GM20431 (cell line): Measurements from ENCODE around the gene RBMS1.

ENCODE experiments used
- in situ Hi-C: fragments of 300-500 bp; cut with MseI, MboI; formaldehyde crosslinking; loops from one replicate; pipeline ENCODE4 v1.15.0; 2020; ENCODE audit warnings: low sequenced_read_pairs; ENCODE audit not compliant: unreplicated experiment

Gene RBMS1

DNA sequence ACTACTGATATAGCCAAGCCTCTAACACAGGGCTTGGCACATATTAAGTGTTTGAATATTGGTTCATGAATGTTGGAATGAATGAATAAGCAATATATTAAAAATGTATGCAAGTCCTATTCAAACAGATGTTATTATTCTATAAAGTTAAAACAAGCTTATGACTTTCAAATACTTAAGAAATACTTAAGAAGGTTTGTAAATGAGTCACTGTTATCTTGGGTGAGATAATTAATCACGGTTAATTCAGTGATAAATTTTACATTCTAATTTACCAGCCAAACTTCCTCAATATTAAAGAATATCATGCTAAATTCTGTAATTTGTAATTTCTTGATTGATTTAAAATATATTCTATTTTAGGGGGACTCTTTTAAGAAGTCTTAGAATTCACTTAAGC lies 74.8 kb downstream of the RBMS1 start:
- in situ Hi-C loops: no loop called here

DNA sequence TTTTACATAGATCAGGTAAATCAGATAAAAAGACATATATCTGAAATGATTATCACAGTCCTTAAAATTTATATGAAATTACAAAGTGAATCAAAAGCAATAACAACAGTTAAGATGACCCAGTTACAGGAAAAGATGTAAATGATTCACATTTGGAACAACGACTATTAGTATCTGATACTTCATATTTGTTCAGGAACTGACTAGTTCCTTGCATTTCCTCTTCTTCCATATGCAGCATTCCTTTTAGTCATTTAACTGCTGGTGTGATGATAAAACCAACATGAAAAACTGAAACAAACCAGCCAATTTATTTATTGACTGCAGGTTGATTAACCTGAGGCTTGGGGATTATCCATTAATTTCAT lies 75.2 kb downstream of the RBMS1 start:
- in situ Hi-C loops: no loop called here

DNA sequence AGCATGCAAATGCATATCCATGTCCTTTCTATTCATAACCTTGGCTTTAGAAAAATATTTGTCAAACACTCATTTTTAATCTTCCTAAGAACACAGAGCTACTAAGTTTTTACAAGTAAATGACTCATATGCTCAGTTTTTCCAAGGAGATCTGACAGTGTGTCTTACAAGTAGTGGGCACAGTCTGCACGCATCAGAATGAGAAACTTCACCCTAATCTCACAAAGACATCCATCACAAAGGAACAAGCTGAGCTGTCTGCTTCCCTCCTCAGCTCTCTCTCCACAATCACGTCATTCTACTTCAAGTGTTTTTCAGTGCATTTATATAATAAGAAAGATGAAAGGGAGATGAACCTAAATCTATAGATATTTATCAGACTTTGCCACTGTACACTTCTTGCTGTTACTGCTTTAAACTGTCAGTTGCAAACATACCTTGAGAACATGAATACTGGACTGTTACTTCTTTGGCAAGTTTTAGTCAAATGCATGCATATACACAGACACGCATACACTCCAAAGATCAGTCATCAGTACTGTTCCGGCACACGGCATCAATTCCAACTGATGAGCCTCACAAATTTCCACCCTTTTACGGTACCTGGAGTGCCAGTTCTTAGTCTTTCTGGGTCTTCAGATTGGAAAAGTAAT lies 75.7 kb downstream of the RBMS1 start:
- in situ Hi-C loops: no loop called here

DNA sequence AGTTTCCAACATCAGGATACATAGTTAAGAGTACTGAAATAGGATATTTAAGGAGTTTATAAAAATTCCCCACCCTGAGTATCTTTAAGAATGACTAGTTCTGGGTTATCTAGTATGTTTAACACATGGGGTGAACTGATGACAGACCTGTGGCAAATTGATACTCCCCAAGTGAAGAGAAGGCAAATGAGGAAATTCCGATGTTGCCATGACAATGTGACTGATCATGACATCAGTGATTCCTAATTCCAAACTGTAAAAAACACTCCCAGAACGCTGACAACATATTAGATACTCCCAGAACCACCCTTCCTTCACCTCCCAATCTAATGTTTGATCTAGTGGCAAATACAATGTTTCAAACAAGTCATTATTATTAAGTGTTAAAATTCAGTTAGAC lies 77.6 kb downstream of the RBMS1 start:
- in situ Hi-C loops: no loop called here

DNA sequence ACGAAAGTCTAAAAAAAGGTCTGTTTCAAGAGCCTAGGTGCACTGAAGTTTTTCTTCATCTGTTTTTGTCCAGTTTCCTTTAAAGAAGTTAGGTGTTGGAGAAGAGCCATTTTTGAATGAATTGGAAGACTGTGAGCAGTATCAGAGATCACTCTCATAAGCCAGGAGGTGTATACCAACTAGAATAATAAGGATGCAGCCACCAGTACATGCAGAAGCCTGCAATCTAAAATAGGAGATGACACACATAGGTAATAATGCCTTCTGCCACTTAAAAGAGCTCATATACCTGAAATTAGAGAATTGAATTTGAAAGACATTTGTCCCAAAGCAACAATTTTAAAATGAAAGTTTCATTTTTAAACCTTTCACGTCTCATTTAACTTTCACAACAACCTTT lies 81.7 kb downstream of the RBMS1 start:
- in situ Hi-C loops: no loop called here

DNA sequence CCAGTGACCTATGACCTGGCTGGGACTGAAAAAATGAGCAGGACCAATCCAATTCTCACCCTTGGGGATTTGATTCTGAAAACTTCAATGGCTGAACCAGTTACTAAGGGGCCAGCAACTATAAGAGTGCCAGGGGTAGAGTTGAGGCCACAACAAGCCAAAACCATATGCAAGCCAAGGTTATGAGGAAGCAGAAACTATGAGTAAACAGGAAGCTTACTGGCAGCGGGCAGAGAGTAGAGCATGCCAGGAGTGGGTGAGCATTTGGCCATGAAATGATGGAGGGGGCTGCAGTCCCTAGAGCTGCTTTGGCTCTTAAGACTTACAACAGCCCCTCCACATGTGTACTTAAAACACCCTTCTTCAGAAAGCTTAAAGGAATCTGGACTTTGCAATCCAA lies 82.4 kb downstream of the RBMS1 start:
- in situ Hi-C loops: no loop called here

DNA sequence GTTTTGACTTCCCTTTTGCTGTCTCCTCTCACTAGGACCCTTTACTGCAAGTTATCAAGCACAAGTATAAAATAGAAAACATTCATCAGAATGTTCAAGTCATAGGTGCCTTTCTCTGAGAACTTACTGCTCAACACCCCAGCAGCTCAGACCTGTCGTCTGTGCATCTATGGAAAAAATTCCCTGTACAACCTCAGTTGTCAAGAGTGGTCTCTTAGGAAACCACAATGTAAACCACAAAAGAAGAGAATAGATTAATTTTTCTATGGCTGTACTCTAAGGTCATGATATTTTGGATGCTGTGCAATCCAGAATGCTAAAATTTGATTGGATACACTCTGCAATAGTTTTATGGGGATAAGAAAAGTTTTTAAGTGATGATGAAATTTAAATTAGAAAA lies 84.1 kb downstream of the RBMS1 start:
- in situ Hi-C loops: no loop called here

DNA sequence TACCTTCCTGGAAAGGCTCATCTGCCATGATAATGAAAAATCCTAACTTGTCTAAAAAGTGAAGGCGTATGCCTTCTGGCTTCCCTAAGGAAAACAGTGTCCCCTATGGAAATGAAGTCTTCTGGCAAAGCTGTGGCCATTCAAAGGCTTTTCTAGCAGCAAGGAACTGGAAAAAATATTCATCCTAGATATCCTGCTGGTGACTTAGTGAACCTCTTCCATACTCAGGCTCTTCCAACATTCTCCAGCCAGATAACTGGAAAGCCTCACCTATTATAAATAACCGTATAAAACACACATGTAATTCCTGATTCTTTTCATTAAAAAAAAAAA lies 84.7 kb downstream of the RBMS1 start:
- in situ Hi-C loops: no loop called here

DNA sequence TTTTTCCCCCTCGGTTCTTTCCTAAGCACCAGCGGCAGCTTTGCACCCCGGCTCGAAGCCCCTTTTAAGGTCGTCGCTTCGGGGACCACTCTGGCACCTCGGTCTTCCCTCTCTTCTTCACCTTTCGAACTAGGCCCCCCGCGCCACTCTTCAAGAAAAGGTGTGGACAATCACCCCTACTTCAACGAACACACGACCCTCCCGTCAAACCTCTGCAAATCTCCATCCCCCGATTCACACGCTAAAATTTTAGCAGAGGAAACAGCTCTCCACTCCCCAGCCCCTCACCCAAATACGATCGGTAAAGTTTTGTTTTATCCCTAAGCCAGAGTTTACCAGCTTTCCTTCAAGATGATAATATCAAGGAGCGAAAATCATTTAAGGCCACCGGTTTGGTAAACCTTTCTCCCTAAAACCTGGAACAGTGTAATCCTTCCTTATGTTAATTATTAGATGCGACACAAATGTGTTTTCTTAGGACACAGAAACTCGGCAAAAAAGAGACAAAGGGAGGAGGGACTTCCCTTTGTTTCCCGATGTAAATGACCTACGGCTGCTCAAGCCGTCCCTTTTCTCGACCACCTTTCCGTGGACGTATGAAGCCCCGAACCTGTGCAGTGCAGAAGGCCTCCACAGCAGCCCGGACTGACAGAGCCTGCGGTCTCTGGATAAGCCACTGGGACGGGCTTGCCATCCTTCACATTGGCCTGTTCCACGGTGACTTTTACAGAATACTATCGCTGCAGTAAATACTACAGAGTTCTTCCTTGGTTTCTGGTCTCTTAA lies 85.2 kb downstream of the RBMS1 start:
- in situ Hi-C loops: no loop called here

DNA sequence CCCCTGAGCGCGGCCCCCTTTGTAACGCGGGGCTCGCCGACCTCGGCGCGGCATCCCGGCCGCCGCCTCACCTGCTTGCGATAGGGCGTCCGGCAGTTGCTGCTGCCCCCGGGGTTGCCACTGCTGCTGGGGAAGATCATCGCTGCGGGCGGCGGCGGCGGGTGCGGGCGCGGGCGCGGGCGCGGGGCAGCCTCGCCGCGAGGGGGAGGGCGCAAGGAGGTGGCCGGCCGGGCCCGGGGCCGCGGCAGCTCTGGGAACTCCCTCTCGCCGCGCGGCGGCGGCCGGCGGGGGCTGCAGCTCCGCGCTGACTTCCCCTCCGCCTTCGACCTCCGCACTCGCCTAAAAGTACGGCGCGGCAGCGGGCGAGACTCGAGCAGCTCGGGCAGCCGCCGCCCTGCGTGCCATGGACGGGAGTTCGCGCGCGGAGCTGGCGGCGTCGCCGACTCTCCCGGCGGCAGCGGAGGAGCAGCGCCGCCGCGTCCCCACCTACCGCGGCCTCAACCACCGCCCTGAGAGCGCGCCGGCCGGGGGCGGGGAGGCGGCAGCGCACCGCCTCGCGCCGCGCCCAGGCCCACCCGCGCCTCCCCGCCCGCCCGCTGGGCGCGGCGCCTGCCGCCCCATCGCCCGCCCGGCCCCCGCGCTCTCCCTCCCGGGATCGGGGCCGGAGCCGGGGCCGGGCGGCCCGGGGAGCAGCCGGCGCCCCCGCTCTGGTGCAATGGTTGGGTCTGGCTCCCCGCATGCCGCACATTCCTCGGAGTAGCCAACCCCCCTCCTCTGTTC lies 86.0 kb downstream of the RBMS1 start:
- in situ Hi-C loops: no loop called here

DNA sequence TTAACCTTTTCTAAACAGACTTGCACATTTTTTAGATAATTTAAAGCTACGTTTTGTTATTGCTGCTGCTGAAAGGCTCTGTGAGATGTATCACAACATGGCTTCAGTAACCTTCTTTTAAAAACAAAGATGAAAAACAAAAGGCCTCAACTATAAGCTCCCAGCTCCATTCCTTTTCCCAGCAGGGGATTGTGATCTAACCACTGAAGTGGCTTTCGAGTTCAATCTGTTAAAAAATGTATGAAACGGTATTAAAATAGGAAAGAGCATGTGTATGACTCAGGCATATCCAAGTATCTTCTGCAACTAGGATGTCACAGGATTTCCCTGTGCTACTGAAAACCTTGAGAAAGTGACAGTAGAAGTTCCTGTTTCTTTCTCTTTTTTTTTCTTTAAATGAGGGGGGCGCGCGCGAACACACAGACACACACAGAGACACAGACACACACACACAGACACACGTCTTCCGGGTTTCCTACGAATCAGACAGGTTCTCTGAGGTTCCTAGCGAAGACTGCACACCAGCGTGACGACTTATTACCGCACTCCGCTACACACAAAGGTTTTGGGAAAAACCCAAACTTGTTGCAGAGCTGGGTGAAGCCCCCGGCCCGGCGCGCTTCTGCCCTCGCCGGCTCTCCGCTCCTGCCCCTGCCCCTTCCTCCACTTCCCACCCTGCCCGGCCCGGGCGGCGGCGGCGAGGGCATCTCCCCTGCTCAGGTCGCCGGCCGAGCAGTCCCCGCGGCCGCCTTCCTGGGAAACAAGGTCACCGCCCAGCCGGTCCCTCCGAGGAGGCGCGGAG lies 86.8 kb downstream of the RBMS1 start:
- in situ Hi-C loops: no loop called here

DNA sequence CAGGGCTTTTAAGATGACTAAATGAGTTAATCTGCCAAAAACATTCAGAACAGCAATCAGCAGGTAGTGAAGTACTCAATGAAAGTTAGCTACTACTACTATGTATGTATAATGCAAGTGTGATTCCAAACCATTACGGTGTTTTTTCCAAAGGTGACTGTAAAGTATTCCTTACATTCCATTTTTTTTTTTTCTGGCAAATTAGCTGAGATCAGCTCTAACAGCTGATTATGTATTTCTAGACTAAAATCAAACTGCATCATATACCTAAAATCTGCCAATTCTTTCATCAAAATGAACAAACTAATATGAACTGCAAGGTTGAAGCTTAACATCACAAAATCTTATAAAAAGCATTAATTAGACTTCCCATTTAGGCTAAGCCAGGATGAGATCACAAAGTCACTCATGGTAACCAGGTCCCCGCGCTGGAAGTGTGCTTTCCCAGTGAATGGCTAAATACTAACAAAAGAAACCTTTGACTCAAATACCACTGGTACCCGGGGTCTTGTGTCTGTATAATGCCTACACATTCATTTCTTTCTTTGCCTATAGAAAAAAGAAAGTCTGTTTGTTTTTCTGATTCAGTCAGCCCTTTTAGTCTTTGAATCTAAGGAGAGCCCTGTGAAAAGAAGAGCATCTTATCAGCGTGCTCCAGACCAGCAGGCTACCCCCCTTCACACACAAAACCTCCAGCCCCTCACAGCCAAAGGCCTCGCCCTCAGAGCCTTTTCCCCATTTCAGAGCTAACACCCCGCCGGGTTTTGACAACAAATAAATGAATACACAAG lies 88.3 kb downstream of the RBMS1 start:
- in situ Hi-C loops: no loop called here

DNA sequence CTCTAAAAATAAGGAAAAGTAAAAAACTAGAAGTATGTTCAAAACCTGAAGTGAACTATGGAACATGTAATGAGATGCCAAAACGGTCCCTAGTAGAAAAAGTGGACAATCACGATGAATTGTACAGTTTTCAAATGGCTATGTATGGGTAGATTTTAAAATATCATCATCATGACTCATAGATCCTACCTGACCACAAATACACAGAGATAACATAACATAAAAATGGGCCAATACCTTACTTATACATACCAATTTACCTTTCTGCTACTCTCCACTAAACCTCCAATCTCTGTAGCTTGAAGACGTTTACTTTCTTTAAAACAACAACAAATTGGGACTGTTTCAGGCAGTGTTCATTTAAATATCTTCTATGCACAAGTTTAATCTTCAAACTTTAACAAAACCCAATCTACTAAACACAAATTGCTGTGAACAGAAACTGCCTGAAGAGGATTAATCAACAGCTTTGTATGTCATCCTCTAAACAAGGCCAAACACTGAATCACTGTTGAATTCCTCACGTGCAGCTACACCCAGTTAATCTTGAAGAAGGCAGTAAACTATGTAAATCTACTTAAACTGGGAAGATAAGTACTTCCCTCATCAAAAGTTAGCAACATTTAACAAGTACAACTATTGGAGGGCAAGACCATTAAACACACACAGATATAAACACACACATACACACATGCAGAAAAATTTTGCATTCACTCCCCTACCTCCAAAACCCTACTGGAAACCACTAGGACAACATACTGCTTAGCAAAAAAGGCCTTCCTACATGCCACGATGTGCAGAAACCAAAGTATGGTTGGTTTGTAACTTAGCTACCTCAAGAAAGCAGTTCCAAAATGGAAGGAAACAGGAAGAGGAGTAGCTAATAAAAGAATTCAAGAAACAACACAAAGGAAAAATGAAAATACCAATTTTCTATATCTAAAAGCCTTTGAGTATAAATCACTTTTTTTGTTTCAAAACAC lies 90.3 kb downstream of the RBMS1 start:
- in situ Hi-C loops: no loop called here

DNA sequence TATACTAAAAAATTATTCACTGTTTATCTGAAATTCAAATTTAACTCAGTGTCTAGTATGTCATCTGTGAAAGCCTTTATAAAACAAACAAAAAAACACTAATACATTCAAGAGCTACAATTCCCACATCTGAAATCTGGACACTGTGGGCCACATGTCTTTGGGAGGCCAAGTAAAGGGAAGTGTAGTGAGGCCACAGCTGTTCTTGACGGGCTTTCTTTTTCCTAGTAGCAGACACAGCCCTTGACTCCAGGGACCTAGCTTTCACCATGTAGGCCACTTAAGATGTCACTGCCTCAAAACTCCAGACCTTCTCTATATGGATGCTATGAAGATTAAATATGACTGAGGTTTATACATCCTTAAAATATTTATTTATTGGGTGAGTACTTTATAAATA lies 91.1 kb downstream of the RBMS1 start:
- in situ Hi-C loops: no loop called here

DNA sequence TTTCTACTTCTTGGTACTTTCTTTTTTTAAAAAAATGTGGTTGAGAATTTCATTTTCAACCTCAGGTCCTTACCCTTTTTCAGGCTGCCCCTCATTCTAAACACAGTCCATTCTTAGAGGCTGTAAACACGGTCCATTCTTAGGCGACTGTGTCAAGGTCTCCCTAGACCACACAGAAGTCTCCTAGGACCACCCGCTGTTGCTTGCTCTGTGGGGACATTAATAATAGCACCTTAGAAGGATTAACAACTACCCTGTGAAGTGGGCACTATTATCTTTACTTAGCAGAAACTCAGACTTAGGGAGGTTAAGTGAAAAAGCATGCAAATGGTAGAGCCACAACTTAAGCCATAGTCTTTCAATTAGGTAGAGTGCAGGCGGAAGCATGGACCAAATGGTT lies 91.7 kb downstream of the RBMS1 start:
- in situ Hi-C loops: no loop called here

DNA sequence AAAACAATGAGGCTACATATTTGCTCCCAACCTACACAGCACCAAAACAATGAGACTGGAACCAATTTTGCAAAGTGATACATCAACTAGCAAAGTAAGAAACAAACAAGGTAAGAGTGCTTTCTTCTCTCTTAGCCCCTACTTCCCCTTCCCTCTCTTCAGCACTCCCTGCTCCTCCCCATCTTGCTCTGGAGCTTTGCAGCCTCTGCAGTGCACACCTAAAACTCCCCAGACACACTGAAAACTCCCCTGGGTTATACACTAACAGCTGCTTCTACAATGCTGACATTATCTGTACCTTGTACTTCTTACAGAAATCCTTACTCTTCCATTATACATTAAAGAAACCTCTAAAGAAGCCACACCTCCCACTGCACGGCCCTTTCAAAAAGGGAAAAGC lies 93.7 kb downstream of the RBMS1 start:
- in situ Hi-C loops: no loop called here

DNA sequence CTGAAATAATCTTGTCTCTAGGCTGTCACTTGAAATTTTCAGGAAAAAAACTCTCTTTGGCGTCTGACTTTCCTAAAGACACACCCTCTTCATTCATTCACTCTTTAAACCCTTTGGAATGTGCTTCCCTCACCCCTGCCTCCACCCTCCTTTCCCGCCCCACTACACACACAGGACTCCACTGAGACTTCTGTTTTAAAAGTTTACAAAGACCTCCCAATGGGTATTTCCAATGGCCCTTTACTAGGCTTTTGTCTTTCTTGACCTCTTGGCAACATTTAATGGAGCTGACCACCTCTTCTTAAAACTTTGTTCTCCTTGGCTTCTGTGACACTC lies 96.1 kb downstream of the RBMS1 start:
- in situ Hi-C loops: no loop called here

DNA sequence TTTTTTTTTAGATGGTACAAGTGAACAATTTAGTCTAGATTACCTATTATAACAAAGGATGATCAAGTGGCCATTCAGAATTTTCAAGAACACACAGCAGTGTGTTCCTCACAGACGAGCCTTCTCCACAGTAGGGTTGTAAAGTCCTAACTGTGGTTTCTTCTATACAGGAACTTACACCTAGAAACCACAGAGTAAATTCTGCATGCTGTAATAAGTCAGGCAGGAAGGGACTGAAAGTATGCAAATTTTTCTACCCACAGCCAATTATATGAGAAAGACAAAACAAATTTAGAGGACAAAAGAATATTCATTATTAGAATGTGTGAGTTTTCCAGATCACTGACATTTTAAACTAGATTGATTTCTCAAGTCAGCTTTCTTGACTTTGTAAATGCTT lies 99.5 kb downstream of the RBMS1 start:
- in situ Hi-C loops: no loop called here

DNA sequence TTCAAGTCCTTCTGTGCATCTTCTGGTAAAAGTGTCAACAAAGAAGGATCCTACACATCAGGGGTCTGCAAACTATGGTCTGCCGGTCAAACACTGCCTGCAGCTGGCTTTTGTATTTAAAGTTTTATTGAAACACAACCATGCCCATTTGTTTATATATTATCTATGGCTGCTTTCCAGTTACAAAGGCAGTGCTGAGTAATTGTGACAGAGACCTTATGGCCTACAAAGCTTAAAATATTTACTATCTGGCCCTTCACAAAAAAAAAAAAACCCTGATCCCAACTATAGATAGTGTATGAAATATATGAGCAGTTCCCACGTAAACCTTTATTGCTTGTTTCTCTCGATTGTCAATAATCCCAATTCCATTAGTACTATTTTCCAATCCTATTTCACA lies 101.4 kb downstream of the RBMS1 start:
- in situ Hi-C loops: no loop called here
